ENCODE measurements around the gene KIAA1549. TPM values are rescaled to one million over a fixed set of nuclear protein-coding genes. Genes with fewer than 3 reads are reported as not detected.

The KIAA1549 gene
- total and polyA plus RNA-seq, 10 of the 15 experiments (the other 5 are each of a cell fraction or from before 2014, with no cell fraction given), result 0.02 to 0.82 (median 0.22) TPM

DNA sequence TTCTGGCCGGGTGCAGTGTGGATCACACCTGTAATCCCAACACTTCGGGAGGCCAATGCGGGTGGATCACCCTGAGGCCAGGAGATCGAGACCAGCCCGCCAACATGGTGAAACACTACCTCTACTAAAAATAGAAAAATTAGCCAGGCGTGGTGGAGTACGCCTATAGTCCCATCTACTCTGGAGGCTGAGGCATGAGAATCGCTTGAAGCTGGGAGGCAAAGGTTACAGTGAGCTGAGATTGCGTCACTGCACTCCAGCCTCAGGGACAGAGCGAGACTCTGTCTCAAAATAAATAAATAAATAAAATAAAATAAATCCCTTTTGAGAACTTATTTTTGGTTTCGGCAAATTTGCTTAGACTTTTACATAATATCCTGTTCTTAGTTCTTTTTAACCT lies 151.9 kb downstream of the KIAA1549 start:
- TF ChIP-seq, protein P1, sequence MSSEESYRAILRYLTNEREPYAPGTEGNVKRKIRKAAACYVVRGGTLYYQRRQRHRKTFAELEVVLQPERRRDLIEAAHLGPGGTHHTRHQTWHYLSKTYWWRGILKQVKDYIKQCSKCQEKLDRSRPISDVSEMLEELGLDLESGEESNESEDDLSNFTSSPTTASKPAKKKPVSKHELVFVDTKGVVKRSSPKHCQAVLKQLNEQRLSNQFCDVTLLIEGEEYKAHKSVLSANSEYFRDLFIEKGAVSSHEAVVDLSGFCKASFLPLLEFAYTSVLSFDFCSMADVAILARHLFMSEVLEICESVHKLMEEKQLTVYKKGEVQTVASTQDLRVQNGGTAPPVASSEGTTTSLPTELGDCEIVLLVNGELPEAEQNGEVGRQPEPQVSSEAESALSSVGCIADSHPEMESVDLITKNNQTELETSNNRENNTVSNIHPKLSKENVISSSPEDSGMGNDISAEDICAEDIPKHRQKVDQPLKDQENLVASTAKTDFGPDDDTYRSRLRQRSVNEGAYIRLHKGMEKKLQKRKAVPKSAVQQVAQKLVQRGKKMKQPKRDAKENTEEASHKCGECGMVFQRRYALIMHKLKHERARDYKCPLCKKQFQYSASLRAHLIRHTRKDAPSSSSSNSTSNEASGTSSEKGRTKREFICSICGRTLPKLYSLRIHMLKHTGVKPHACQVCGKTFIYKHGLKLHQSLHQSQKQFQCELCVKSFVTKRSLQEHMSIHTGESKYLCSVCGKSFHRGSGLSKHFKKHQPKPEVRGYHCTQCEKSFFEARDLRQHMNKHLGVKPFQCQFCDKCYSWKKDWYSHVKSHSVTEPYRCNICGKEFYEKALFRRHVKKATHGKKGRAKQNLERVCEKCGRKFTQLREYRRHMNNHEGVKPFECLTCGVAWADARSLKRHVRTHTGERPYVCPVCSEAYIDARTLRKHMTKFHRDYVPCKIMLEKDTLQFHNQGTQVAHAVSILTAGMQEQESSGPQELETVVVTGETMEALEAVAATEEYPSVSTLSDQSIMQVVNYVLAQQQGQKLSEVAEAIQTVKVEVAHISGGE (CRISPR knock-in tag; IDR thresholded peaks at IDR 0.05), result no peak
- TF ChIP-seq, protein P2, sequence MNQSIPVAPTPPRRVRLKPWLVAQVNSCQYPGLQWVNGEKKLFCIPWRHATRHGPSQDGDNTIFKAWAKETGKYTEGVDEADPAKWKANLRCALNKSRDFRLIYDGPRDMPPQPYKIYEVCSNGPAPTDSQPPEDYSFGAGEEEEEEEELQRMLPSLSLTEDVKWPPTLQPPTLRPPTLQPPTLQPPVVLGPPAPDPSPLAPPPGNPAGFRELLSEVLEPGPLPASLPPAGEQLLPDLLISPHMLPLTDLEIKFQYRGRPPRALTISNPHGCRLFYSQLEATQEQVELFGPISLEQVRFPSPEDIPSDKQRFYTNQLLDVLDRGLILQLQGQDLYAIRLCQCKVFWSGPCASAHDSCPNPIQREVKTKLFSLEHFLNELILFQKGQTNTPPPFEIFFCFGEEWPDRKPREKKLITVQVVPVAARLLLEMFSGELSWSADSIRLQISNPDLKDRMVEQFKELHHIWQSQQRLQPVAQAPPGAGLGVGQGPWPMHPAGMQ (IDR thresholded peaks at IDR 0.05; ENCODE audit: borderline replicate concordance), result no peak
- TF ChIP-seq NR2C2 (IDR thresholded peaks at IDR 0.05; ENCODE audit: borderline replicate concordance, control insufficient read depth, insufficient read length, low read depth), result no peak
- TF ChIP-seq, protein P3, sequence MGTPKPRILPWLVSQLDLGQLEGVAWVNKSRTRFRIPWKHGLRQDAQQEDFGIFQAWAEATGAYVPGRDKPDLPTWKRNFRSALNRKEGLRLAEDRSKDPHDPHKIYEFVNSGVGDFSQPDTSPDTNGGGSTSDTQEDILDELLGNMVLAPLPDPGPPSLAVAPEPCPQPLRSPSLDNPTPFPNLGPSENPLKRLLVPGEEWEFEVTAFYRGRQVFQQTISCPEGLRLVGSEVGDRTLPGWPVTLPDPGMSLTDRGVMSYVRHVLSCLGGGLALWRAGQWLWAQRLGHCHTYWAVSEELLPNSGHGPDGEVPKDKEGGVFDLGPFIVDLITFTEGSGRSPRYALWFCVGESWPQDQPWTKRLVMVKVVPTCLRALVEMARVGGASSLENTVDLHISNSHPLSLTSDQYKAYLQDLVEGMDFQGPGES (IDR thresholded peaks at IDR 0.05), result no peak
- no peak for TF ChIP-seq ZBTB4 (CRISPR knock-in tag; IDR thresholded peaks at IDR 0.05)
- TF ChIP-seq RAD21 (IDR thresholded peaks at IDR 0.05; ENCODE audit: insufficient read depth, low read depth, low read length), result no peak
- TF ChIP-seq SMAD1 (IDR thresholded peaks at IDR 0.05; ENCODE audit: low read depth, partially characterized antibody), result no peak
- no peak for TF ChIP-seq ATF7 (IDR thresholded peaks at IDR 0.05; ENCODE audit: low read depth)
- TF ChIP-seq STAT3 (IDR thresholded peaks at IDR 0.05; ENCODE audit: low read depth, low read length), result no peak
- TF ChIP-seq HDAC6 (IDR thresholded peaks at IDR 0.05; ENCODE audit: unreplicated experiment), result no peak
- TF ChIP-seq CHD1 (IDR thresholded peaks at IDR 0.05; ENCODE audit: low read depth, low read length), result no peak
- TF ChIP-seq POU2F2 (IDR thresholded peaks at IDR 0.05; ENCODE audit: borderline replicate concordance, low read depth, low read length), result no peak
- no peak for TF ChIP-seq SIX5 (IDR thresholded peaks at IDR 0.05; ENCODE audit: low read depth, low read length, severe bottlenecking)
- no peak for TF ChIP-seq EP300 (IDR thresholded peaks at IDR 0.05; ENCODE audit: borderline replicate concordance in 1 of 2, control insufficient read depth in 1 of 2, low read depth in 2 of 2, low read length in 2 of 2)
- no peak for TF ChIP-seq KLF5 (IDR thresholded peaks at IDR 0.05; ENCODE audit: partially characterized antibody)
- H3K27ac ChIP-seq (ENCODE audit: control insufficient read depth, insufficient read depth), result no peak overlapping the region
- in situ Hi-C loops (cut with MboI), result no loop called here
- ChIA-PET RAD21 (ENCODE audit: unreplicated experiment) (no interaction called here), CTCF (interaction anchor here (1.8 kb wide), 1 partner anchor 91 kb away, joined by 3 read pairs; no protein-coding TSS in a partner anchor), POLR2A (no interaction called here), SMC1A (ENCODE audit: uncharacterized antibody, unreplicated experiment) (no interaction called here)
- intact Hi-C loops (cut with micrococcal nuclease; ENCODE audit: unreplicated experiment), result no loop called here
- no TSS peak for BruUV-seq (replicated peaks)
- no peaks in the 10 kb centered on the region for H4K20me1 ChIP-seq (ENCODE audit: control insufficient read depth, insufficient read depth)
- FAIRE-seq (no peak), ATAC-seq (no peak), DNase-seq (ENCODE audit: low read depth, low spot score) (no peak)
- H2AFZ ChIP-seq (ENCODE audit: control insufficient read depth, low read depth, low read length), result no peak overlapping the region
- no peak overlapping the region for H3K4me2 ChIP-seq (ENCODE audit: control insufficient read depth, insufficient read depth)
- H3K9ac ChIP-seq (ENCODE audit: control insufficient read depth, insufficient read depth, low read length), result no peak overlapping the region
- H3K36me3 ChIP-seq (ENCODE audit: control insufficient read depth in 2 of 2, insufficient read depth in 2 of 2, low read length in 1 of 2), result no peaks in the 10 kb centered on the region
- 64% methylated on average over 11 of the region's 11 CpGs for WGBS (ENCODE audit: insufficient coverage, insufficient replicate concordance, low lambda C conversion rate, missing lambda C conversion rate)
- no peaks in the 10 kb centered on the region for H3K27me3 ChIP-seq (replicated peaks in 1 of 2; ENCODE audit: control insufficient read depth in 2 of 2, insufficient read depth in 2 of 2, low read length in 1 of 2)
- no peaks in the 10 kb centered on the region for H3K4me1 ChIP-seq (ENCODE audit: control insufficient read depth, insufficient read depth, low read length)
- no peaks in the 10 kb centered on the region for H3K9me3 ChIP-seq (replicated peaks; ENCODE audit: control insufficient read depth, insufficient read depth, low read length)
- no peak overlapping the region for H3K4me3 ChIP-seq
- no peaks in the 10 kb centered on the region for H3K79me2 ChIP-seq (ENCODE audit: control insufficient read depth, insufficient read depth, low read length)
